Liver (tissue), 9 donors: Measurements from ENCODE around the gene NFU1. TPM values are rescaled to one million over a fixed set of nuclear protein-coding genes. Genes with fewer than 3 reads are reported as not detected.

Experiments used
- DNase-seq: peaks from one replicate; pipeline ENCODE4 v3.0.0-alpha.2; 2017; ENCODE audit warnings: low spot score
- H3K27ac ChIP-seq, 2 donors: one replicate each; pipeline ENCODE4 v1.7.0; 2013; ENCODE audit warnings: inconsistent platforms in 2 of 2, low read length in 2 of 2, control low read depth in 1 of 2, low read depth in 1 of 2, mild to moderate bottlenecking in 1 of 2
- H3K27me3 ChIP-seq, 4 donors: one replicate each; pipeline versions ENCODE4 v1.6.1 to v1.7.0; 2013; ENCODE audit warnings: low read length in 3 of 4, inconsistent platforms in 1 of 4, mild to moderate bottlenecking in 1 of 4, moderate library complexity in 1 of 4; ENCODE audit not compliant: control insufficient read depth in 4 of 4, insufficient read depth in 4 of 4
- H3K36me3 ChIP-seq, 4 donors: one replicate each; pipeline versions ENCODE4 v1.6.1 to v1.7.0; 2013; ENCODE audit warnings: low read length in 3 of 4, mild to moderate bottlenecking in 3 of 4, low read depth in 1 of 4, moderate library complexity in 1 of 4; ENCODE audit not compliant: control insufficient read depth in 4 of 4, insufficient read depth in 3 of 4
- H3K4me1 ChIP-seq, 4 donors: one replicate each; pipeline versions ENCODE4 v1.6.1 to v1.7.0; 2013; ENCODE audit warnings: low read length in 3 of 4, mild to moderate bottlenecking in 3 of 4, moderate library complexity in 1 of 4; ENCODE audit not compliant: control insufficient read depth in 4 of 4, insufficient read depth in 4 of 4
- H3K4me3 ChIP-seq, 3 donors: one replicate each; pipeline versions ENCODE4 v1.6.1 to v1.7.0; 2013; ENCODE audit warnings: low read length in 3 of 3, control low read depth in 1 of 3, low read depth in 1 of 3, mild to moderate bottlenecking in 1 of 3
- H3K9ac ChIP-seq, 2 donors: one replicate each; pipeline ENCODE4 v1.7.0; 2013; ENCODE audit warnings: low read length in 2 of 2, mild to moderate bottlenecking in 2 of 2, moderate library complexity in 2 of 2, control low read depth in 1 of 2, low read depth in 1 of 2
- H3K9me3 ChIP-seq, 4 donors: one replicate each; pipeline versions ENCODE4 v1.6.1 to v1.7.0; 2013; ENCODE audit warnings: low read length in 3 of 4; ENCODE audit not compliant: control insufficient read depth in 4 of 4
- CTCF ChIP-seq: fragments of 150-350 bp; IDR thresholded peaks from 2 replicates; pipeline ENCODE4 v1.5.1; 2017; ENCODE audit warnings: improper control_type of control experiment, low read depth, low read length; ENCODE audit not compliant: missing input control
- EGR1 ChIP-seq, 2 donors: IDR thresholded peaks; 2 replicates each; pipeline ENCODE4 v1.6.1; 2016 to 2018; ENCODE audit warnings: antibody characterized with exemption in 2 of 2, low read depth in 2 of 2
- FOXA1 ChIP-seq: IDR thresholded peaks from 2 replicates; pipeline ENCODE4 v1.6.1; 2016; ENCODE audit warnings: antibody characterized with exemption
- FOXA2 ChIP-seq: IDR thresholded peaks from 2 replicates; pipeline ENCODE4 v1.6.1; 2016; ENCODE audit warnings: antibody characterized with exemption
- GABPA ChIP-seq, 2 donors: IDR thresholded peaks in 1 of 2; conservative IDR thresholded peaks in 1 of 2; 2 replicates each; pipeline ENCODE4 v1.6.1; 2016; ENCODE audit warnings: antibody characterized with exemption in 2 of 2, mild to moderate bottlenecking in 1 of 2, moderate library complexity in 1 of 2
- HNF4A ChIP-seq, 2 donors: conservative IDR thresholded peaks; 2 replicates each; pipeline ENCODE4 v1.6.1; 2016; ENCODE audit warnings: antibody characterized with exemption in 2 of 2, mild to moderate bottlenecking in 2 of 2
- HNF4G ChIP-seq: IDR thresholded peaks from 2 replicates; pipeline ENCODE4 v1.6.1; 2016; ENCODE audit warnings: antibody characterized with exemption
- JUND ChIP-seq, 2 donors: IDR thresholded peaks; 2 replicates each; pipeline ENCODE4 v1.6.1; 2016; ENCODE audit warnings: antibody characterized with exemption in 2 of 2
- NR2F2 ChIP-seq: IDR thresholded peaks from 2 replicates; pipeline ENCODE4 v1.6.1; 2016; ENCODE audit warnings: antibody characterized with exemption
- RAD21 ChIP-seq, 2 donors: IDR thresholded peaks; 2 replicates each; pipeline ENCODE4 v1.6.1; 2016; ENCODE audit warnings: antibody characterized with exemption in 2 of 2, mild to moderate bottlenecking in 2 of 2
- RXRA ChIP-seq, 2 donors: IDR thresholded peaks; 2 replicates each; pipeline ENCODE4 v1.6.1; 2017 to 2018; ENCODE audit warnings: antibody characterized with exemption in 2 of 2, mild to moderate bottlenecking in 1 of 2
- SP1 ChIP-seq: IDR thresholded peaks from 2 replicates; pipeline ENCODE4 v1.6.1; 2018; ENCODE audit warnings: antibody characterized with exemption, mild to moderate bottlenecking
- TAF1 ChIP-seq: conservative IDR thresholded peaks from 2 replicates; pipeline ENCODE4 v1.6.1; 2016; ENCODE audit warnings: antibody characterized with exemption, mild to moderate bottlenecking
- YY1 ChIP-seq: IDR thresholded peaks from 2 replicates; pipeline ENCODE4 v1.6.1; 2016; ENCODE audit warnings: antibody characterized with exemption, mild to moderate bottlenecking
- WGBS: extraction: QIAGEN DNeasy Blood & Tissue Kit; methylation state at CpG from one replicate; pipeline ENCODE4 v1.1.7; 2013; 5-methylcytosine and 5-hydroxymethylcytosine counted together
- polyA plus RNA-seq, 2 donors: library from polyadenylated mRNA; stranded (reverse) in 1 of 2; unstranded in 1 of 2; fragments of 200-250 nt in 1 of 2; fragments of >200 nt in 1 of 2; fragmentation: Nextera tagmentation in 1 of 2; extraction: Ambion mirVana in 1 of 2; gene quantifications; one replicate each; pipeline versions ENCODE4 v1.2.1 to v1.2.3, GENCODE V29; 2013 to 2015
- total RNA-seq, 2 donors: library from RNA; depleted of rRNA; stranded (reverse); fragments of >200 nt; gene quantifications; one replicate each; pipeline ENCODE4 v1.2.3, GENCODE V29; 2014
- TF ChIP-seq, protein P1 (sequence below): IDR thresholded peaks from 2 replicates; pipeline ENCODE4 v1.6.1; 2016; ENCODE audit warnings: antibody characterized with exemption
- TF ChIP-seq, protein P2 (sequence below): IDR thresholded peaks from 2 replicates; pipeline ENCODE4 v1.6.1; 2016; ENCODE audit warnings: antibody characterized with exemption, mild to moderate bottlenecking
- TF ChIP-seq, protein P3 (sequence below): IDR thresholded peaks from 2 replicates; pipeline ENCODE4 v1.6.1; 2016; ENCODE audit warnings: antibody characterized with exemption
- TF ChIP-seq, protein P4 (sequence below): IDR thresholded peaks from 2 replicates; pipeline ENCODE4 v1.6.1; 2016; ENCODE audit warnings: antibody characterized with exemption
- donor health status: healthy.
- donor health status: healthy.
- donor health status: healthy.
- donor health status: healthy.
- donor health status: healthy.

NFU1 gene
- total and polyA plus RNA-seq, 4 donors, result 7.4 to 37.4 (median 16.0) TPM

GRCh38 chr2:69483696-69484095 is 46.5 kb upstream of the NFU1 start:
- Histone ChIP-seq H3K36me3 (peaks cover 0 to 2% (median 2%) of the 10 kb centered on the region in 4 donors), H3K9ac (no peak overlapping the region), H3K4me1 (no peaks in the 10 kb centered on the region), H3K27me3 (no peaks in the 10 kb centered on the region), H3K4me3 (no peak overlapping the region), H3K27ac (no peak overlapping the region), H3K9me3 (no peaks in the 10 kb centered on the region)
- TF ChIP-seq, protein P1, sequence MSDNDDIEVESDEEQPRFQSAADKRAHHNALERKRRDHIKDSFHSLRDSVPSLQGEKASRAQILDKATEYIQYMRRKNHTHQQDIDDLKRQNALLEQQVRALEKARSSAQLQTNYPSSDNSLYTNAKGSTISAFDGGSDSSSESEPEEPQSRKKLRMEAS, result no peak
- TF ChIP-seq SP1, result no peak
- TF ChIP-seq, protein P2, sequence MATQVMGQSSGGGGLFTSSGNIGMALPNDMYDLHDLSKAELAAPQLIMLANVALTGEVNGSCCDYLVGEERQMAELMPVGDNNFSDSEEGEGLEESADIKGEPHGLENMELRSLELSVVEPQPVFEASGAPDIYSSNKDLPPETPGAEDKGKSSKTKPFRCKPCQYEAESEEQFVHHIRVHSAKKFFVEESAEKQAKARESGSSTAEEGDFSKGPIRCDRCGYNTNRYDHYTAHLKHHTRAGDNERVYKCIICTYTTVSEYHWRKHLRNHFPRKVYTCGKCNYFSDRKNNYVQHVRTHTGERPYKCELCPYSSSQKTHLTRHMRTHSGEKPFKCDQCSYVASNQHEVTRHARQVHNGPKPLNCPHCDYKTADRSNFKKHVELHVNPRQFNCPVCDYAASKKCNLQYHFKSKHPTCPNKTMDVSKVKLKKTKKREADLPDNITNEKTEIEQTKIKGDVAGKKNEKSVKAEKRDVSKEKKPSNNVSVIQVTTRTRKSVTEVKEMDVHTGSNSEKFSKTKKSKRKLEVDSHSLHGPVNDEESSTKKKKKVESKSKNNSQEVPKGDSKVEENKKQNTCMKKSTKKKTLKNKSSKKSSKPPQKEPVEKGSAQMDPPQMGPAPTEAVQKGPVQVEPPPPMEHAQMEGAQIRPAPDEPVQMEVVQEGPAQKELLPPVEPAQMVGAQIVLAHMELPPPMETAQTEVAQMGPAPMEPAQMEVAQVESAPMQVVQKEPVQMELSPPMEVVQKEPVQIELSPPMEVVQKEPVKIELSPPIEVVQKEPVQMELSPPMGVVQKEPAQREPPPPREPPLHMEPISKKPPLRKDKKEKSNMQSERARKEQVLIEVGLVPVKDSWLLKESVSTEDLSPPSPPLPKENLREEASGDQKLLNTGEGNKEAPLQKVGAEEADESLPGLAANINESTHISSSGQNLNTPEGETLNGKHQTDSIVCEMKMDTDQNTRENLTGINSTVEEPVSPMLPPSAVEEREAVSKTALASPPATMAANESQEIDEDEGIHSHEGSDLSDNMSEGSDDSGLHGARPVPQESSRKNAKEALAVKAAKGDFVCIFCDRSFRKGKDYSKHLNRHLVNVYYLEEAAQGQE, result no peak
- no peak for TF ChIP-seq TAF1
- TF ChIP-seq JUND (IDR thresholded peaks at IDR 0.05), result no peak
- TF ChIP-seq HNF4G, result no peak
- no peak for TF ChIP-seq FOXA1
- no peak for TF ChIP-seq NR2F2
- no peak for TF ChIP-seq CTCF
- TF ChIP-seq, protein P3, sequence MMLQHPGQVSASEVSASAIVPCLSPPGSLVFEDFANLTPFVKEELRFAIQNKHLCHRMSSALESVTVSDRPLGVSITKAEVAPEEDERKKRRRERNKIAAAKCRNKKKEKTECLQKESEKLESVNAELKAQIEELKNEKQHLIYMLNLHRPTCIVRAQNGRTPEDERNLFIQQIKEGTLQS, result no peak
- no peak for TF ChIP-seq FOXA2
- TF ChIP-seq YY1, result no peak
- no peak for TF ChIP-seq RAD21 (IDR thresholded peaks at IDR 0.05)
- TF ChIP-seq GABPA (IDR thresholded peaks at IDR 0.05 in 1 of 2, conservative IDR thresholded peaks at IDR 0.05 in 1 of 2), result no peak
- no peak for TF ChIP-seq HNF4A (conservative IDR thresholded peaks at IDR 0.05)
- TF ChIP-seq RXRA (IDR thresholded peaks at IDR 0.05), result no peak
- TF ChIP-seq, protein P4, sequence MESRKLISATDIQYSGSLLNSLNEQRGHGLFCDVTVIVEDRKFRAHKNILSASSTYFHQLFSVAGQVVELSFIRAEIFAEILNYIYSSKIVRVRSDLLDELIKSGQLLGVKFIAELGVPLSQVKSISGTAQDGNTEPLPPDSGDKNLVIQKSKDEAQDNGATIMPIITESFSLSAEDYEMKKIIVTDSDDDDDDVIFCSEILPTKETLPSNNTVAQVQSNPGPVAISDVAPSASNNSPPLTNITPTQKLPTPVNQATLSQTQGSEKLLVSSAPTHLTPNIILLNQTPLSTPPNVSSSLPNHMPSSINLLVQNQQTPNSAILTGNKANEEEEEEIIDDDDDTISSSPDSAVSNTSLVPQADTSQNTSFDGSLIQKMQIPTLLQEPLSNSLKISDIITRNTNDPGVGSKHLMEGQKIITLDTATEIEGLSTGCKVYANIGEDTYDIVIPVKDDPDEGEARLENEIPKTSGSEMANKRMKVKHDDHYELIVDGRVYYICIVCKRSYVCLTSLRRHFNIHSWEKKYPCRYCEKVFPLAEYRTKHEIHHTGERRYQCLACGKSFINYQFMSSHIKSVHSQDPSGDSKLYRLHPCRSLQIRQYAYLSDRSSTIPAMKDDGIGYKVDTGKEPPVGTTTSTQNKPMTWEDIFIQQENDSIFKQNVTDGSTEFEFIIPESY, result no peak
- no peak for TF ChIP-seq EGR1 (IDR thresholded peaks at IDR 0.05; ENCODE audit: low read depth in 2 of 2)
- 53% methylated on average over 3 of the region's 3 CpGs for WGBS
- DNase-seq, result no peak
